CD4-positive, alpha-beta T cell (primary cell): ENCODE measurements around the gene TIGIT. TPM values are rescaled to one million over a fixed set of nuclear protein-coding genes. Genes with fewer than 3 reads are reported as not detected.

ENCODE experiments used
- ATAC-seq: fragments of 200-7000 bp; cut with Tn5 transposase; one replicate; pipeline ENCODE4 v1.10.0; 2022; ENCODE audit warnings: mild to moderate bottlenecking; ENCODE audit not compliant: poor library complexity
- CTCF ChIA-PET: fragments of 350-600 bp; sonication (Branson Sonifier 250); formaldehyde crosslinking; loops from one replicate; lab custom pipeline; 2021; ENCODE audit warnings: antibody characterized with exemption, inconsistent platforms; lab: Charles Lee
- POLR2A ChIA-PET: fragments of 350-600 bp; sonication (Branson Sonifier 250); formaldehyde crosslinking; loops from one replicate; lab custom pipeline; 2021; ENCODE audit warnings: antibody characterized with exemption, inconsistent platforms; lab: Charles Lee
- DNase-seq, 14 experiments: peaks; one replicate each; pipeline ENCODE4 v3.0.0-alpha.2; 2013 to 2020; ENCODE audit warnings: mixed read lengths in 2 of 14
- H3K27ac ChIP-seq, 2 donors: one replicate each; pipeline versions ENCODE4 v1.5.1 to v1.7.0; 2013; ENCODE audit warnings: low read length in 2 of 2, low read depth in 1 of 2, mild to moderate bottlenecking in 1 of 2
- H3K27me3 ChIP-seq, 2 experiments: 1 replicate in 1 of 2; 2 replicates in 1 of 2; pipeline versions ENCODE4 v1.6.1 to v1.7.0; 2013; ENCODE audit warnings: low read length in 2 of 2, control low read depth in 1 of 2, mild to moderate bottlenecking in 1 of 2, moderate library complexity in 1 of 2; ENCODE audit not compliant: insufficient read depth in 2 of 2, control insufficient read depth in 1 of 2
- H3K36me3 ChIP-seq: one replicate; pipeline ENCODE4 v1.6.1; 2013; ENCODE audit warnings: low read length, control low read depth; ENCODE audit not compliant: insufficient read depth
- H3K4me1 ChIP-seq: one replicate; pipeline ENCODE4 v1.6.1; 2013; ENCODE audit warnings: low read length, control low read depth; ENCODE audit not compliant: insufficient read depth
- H3K4me3 ChIP-seq: one replicate; pipeline ENCODE4 v1.5.1; 2013; ENCODE audit warnings: mild to moderate bottlenecking, low read length, moderate library complexity
- H3K9me3 ChIP-seq, 2 experiments: 1 replicate in 1 of 2; 2 replicates in 1 of 2; pipeline versions ENCODE4 v1.6.1 to v1.7.0; 2013; ENCODE audit warnings: low read length in 2 of 2, mild to moderate bottlenecking in 2 of 2, control low read depth in 1 of 2, moderate library complexity in 1 of 2; ENCODE audit not compliant: control insufficient read depth in 1 of 2, insufficient read depth in 1 of 2
- H3K27ac Mint-ChIP-seq: one replicate; pipeline ENCODE4 v1.8.0; 2020; ENCODE audit warnings: mixed read lengths
- H3K27me3 Mint-ChIP-seq: one replicate; pipeline ENCODE4 v1.8.0; 2021; ENCODE audit warnings: mixed read lengths
- H3K36me3 Mint-ChIP-seq: one replicate; pipeline ENCODE4 v1.8.0; 2021; ENCODE audit warnings: low read depth, mixed read lengths
- H3K4me1 Mint-ChIP-seq: one replicate; pipeline ENCODE4 v1.8.0; 2021; ENCODE audit warnings: low read depth, mixed read lengths
- H3K4me3 Mint-ChIP-seq: one replicate; pipeline ENCODE4 v1.8.0; 2020; ENCODE audit warnings: mild to moderate bottlenecking, mixed read lengths
- H3K9me3 Mint-ChIP-seq: one replicate; pipeline ENCODE4 v1.8.0; 2020; ENCODE audit warnings: mixed read lengths
- CTCF ChIP-seq: fragments of 200-600 bp; IDR thresholded peaks from one replicate; pipeline ENCODE4 v1.8.0; 2022; ENCODE audit warnings: antibody characterized with exemption, mild to moderate bottlenecking
- intact Hi-C, 2 experiments: fragments of 100-400 bp; cut with DNase I in 1 of 2; cut with micrococcal nuclease in 1 of 2; formaldehyde crosslinking; loops; one replicate each; pipeline versions ENCODE4 v1.15.1 to v1.9.0; 2023 to 2025; cut with DNase I, micrococcal nuclease
- total RNA-seq, 174 experiments: library from RNA in 2 of 174; stranded (reverse) in 2 of 174; gene quantifications; one replicate each; pipeline ENCODE4 v1.2.3 and lab custom pipeline; 2021 to 2026

Gene TIGIT
- total RNA-seq, 2 experiments from 2014 or later, result 3.5 to 4.2 TPM

- ChIA-PET CTCF (no interaction called here), POLR2A (no interaction called here)
- Mint-ChIP-seq H3K4me1 (no peaks in the 10 kb centered on the region), H3K9me3 (no peaks in the 10 kb centered on the region), H3K27me3 (no peaks in the 10 kb centered on the region), H3K4me3 (no peak overlapping the region), H3K27ac (no peak overlapping the region), H3K36me3 (peaks cover 72% of the 10 kb centered on the region)
- Histone ChIP-seq H3K9me3 (peaks cover 0 to 6% of the 10 kb centered on the region in 2 experiments), H3K4me3 (no peak overlapping the region), H3K27me3 (no peaks in the 10 kb centered on the region), H3K36me3 (peaks cover 27% of the 10 kb centered on the region), H3K4me1 (no peaks in the 10 kb centered on the region), H3K27ac (no peak overlapping the region)
- no peak for ATAC-seq
- TF ChIP-seq CTCF, result no peak
- intact Hi-C loops, result no loop called here
- DNase-seq, result no peak
Measured at GRCh38 chr3:114350271-114350670, 56.4 kb downstream of the TIGIT start.

GRCh38 chr3:114350690-114351089, 56.9 kb downstream of the TIGIT start:
- H3K4me1 Mint-ChIP-seq, result no peaks in the 10 kb centered on the region
- ChIA-PET CTCF (no interaction called here), POLR2A (no interaction called here)
- H3K27me3 Mint-ChIP-seq, result no peaks in the 10 kb centered on the region
- no peak overlapping the region for H3K4me3 Mint-ChIP-seq
- no peak for DNase-seq
- Histone ChIP-seq H3K4me3 (no peak overlapping the region), H3K4me1 (no peaks in the 10 kb centered on the region), H3K9me3 (peaks cover 0 to 6% of the 10 kb centered on the region in 2 experiments), H3K27me3 (no peaks in the 10 kb centered on the region), H3K27ac (no peak overlapping the region), H3K36me3 (peaks cover 27% of the 10 kb centered on the region)
- no peak for TF ChIP-seq CTCF
- intact Hi-C loops, result no loop called here
- H3K27ac Mint-ChIP-seq, result no peak overlapping the region
- ATAC-seq, result no peak
- no peaks in the 10 kb centered on the region for H3K9me3 Mint-ChIP-seq
- peaks cover 70% of the 10 kb centered on the region for H3K36me3 Mint-ChIP-seq

- no peak for ATAC-seq
- no peak for TF ChIP-seq CTCF
- intact Hi-C loops, result no loop called here
- no peaks in the 10 kb centered on the region for H3K27me3 Mint-ChIP-seq
- H3K4me1 ChIP-seq, result no peaks in the 10 kb centered on the region
- H3K4me3 ChIP-seq, result no peak overlapping the region
- ChIA-PET CTCF (no interaction called here), POLR2A (no interaction called here)
- peaks cover 27% of the 10 kb centered on the region for H3K36me3 ChIP-seq
- H3K27ac Mint-ChIP-seq, result no peak overlapping the region
- peaks cover 0 to 6% of the 10 kb centered on the region in 2 experiments for H3K9me3 ChIP-seq
- peaks cover 64% of the 10 kb centered on the region for H3K36me3 Mint-ChIP-seq
- no peaks in the 10 kb centered on the region for H3K4me1 Mint-ChIP-seq
- no peak overlapping the region for H3K4me3 Mint-ChIP-seq
- H3K27ac ChIP-seq, result no peak overlapping the region
- no peaks in the 10 kb centered on the region for H3K9me3 Mint-ChIP-seq
- no peak for DNase-seq
- no peaks in the 10 kb centered on the region for H3K27me3 ChIP-seq
Measured at GRCh38 chr3:114351123-114351821, 57.4 kb downstream of the TIGIT start.
